Measurements from ENCODE around the gene NRBF2.

The NRBF2 gene

GRCh38 chr10:63166742-63167258, 33.7 kb downstream of the NRBF2 start:
- peak; percentile 88 for DNase-seq

DNA sequence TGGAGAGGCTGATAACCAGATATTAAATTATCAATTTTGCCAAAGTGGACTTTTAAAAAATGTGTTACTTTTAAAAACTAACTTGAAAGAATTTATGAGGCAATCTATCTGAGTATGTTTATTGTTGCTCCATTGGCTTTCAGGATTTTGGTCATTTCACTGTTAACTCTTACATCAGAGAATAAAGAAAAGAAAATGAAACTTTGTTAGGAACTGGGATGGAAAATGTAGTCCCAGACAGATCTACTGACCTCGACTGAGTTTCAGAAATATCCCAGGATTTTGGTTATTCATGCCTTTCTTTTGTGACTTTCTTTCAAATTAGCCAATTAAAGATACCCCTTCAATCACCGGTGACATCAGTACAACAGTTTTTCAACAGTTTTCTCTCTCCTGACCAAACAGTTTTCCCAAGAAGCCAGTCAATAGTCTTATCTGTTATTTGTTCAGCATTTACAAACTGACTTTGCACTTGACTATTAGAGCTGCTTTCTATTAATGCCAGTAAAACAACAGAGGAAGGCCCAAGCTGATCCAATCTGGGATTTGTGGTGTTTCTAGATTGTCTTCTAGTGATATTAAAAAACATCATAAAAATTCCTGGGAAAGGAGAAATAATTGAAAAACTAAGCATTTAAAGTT, 35.8 kb downstream of the NRBF2 start:
- DNase-seq, result no peak

DNA sequence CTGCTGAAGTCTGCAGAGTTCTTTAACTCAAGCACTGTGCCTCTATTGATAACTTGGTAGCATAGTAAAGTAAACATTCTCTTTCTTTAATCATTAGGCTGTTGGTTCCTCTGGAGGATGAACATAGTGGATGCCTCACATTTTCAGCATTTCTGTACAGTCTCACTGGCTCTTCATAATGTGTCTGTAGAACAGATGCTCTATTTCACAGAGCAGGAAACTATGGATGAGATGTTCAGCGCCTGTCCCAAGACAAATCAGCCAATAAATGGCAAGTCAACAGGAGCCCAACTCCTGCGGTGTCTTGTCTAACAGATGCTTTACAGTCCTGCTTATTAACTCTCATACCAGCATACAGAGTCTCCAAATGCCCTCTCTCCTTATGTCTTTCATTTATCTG, 36.5 kb downstream of the NRBF2 start:
- DNase-seq, result no peak

DNA sequence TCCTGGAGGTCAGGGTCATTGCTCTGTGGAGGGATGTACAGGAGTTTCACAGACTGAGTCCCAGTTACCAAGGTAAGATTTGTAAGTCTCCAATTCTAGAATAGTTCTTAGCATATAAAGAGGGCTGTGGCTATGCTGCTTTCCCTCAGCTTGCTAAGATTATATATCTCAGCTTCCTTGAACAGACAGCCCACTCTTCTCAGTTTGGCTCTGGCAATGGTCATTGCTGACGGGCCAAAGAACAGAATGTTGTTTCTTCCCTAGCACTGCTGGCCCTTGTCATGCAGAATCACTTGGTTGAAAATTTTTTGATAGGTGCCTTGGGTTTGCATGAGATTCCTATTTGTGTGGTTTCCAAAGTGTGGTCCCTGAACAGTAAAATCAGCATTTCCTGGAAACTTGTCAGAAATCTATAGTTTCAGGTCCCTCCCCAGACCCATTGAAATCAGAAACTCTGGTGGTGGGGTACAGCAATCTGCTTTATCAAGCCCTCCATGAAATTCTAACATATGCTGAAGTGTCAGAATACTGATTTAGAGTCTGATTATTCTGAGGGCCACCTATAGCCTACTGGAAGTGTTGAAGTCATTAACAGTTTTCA, 38.2 kb downstream of the NRBF2 start:
- DNase-seq, result no peak

DNA sequence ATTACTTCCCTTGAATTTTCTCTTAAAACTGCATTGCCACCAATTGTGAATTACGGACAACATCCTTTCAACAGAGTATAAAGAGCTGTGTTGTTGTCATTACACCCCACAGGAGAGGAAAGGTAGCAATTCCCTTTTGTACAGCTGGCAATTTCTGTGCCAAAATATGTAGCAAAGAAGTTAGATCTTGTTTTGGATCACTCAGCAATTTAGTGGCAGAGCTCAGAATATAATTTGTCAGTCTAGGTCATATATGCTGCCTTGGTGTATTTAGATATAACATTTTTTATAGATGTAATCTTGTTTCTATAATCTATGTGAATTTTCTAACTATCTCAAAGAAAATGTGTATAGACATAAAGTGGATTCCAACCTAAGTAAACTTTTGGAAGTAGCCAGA, 38.8 kb downstream of the NRBF2 start:
- DNase-seq, result no peak

- DNase-seq, result no peak
Measured at GRCh38 chr10:63173468-63174232, 40.5 kb downstream of the NRBF2 start.

DNA sequence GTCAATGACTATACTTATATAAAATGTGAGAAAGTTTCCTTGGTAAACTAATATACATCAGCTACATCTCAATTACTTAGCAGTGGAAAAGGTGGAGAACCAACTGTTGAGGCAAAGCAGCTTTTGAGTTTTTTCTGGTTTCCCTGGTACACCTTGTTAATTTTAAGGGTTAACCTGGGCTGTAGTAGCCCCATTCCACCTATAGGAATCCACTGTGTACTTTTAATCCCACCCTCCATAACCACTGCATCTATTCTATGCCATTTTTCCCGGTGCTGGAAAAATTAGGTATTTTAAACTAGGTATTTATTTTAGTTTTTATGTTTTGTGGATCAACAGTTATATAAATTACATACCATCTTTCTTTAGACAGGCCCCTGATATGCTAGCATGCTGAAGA, 42.4 kb downstream of the NRBF2 start:
- no peak for DNase-seq

GRCh38 chr10:63192826-63193225, 59.7 kb downstream of the NRBF2 start:
- no peak for DNase-seq

DNA sequence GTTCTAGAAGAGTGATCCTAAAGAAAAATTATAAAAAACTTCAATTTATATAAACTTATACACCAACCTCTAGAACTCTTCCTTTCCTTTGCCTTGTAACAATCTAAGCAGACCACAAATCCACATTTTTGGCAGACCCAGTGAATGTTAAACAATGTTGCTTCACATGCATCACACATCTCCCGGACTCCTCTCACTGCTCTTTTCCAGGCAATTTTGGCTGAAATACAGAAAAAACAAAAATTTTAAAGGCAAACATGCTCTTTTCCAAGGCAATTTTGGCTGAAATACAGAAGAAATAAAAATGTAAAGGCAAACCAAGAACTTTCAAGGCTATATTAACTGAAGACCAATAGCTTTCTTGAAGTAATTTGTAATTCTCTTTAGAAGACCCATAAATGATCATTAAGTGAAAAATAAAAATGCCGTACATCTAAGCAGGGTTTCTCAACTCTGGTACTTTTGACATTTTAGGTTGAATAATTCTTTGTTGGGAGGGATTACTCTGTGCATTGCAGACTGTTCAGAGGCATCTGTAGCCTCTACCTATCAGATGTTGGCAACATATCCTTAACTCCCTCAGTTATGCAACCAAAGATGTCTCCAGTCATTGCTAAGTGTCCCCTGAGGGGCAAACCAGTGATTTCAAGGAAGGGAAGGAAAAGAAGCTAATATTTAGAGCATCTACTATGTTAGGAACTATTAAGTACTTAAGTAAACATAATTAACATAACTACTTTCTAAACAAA, 64.4 kb downstream of the NRBF2 start:
- no peak for DNase-seq

GRCh38 chr10:63199716-63200115, 66.6 kb downstream of the NRBF2 start:
- DNase-seq, result no peak

DNA sequence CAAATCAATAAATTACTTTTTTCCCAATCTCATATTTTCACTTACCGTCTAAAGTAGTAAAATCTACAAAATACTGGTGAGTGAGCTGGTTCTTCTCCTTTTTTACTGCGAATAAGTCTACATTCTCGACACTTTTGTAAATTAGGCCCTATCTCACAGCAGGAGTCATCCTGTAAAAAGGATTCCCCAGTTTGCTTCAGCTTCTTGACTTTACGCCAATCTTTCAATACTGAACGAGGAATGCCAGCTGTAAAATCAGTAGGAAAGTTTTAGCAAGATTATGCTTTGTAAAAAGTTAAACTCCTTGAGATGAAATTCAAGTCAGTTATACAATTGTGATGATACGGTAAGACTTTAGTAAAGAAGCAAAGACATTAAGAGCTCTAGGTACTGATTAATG, 67.3 kb downstream of the NRBF2 start:
- no peak for DNase-seq

GRCh38 chr10:63201118-63201517, 68.0 kb downstream of the NRBF2 start:
- no peak for DNase-seq

All from hematopoietic multipotent progenitor cell treated with erythropoietin and hydrocortisone succinate and interleukin-3 and kit ligand, for 4 days (in vitro differentiated cells).